HG03108 (cell line): Measurements from ENCODE around the gene CCDC33.

Experiments
- ATAC-seq: cut with Tn5 transposase; IDR thresholded peaks from one replicate; pipeline ENCODE4 v1.9.1; 2021; ENCODE audit warnings: moderate library complexity; ENCODE audit not compliant: unreplicated experiment

Gene CCDC33

GRCh38 chr15:74258456-74259291, 22.5 kb downstream of the CCDC33 start:
- ATAC-seq, result no peak

- no peak for ATAC-seq
Measured at GRCh38 chr15:74259292-74259648, 23.1 kb downstream of the CCDC33 start.

DNA sequence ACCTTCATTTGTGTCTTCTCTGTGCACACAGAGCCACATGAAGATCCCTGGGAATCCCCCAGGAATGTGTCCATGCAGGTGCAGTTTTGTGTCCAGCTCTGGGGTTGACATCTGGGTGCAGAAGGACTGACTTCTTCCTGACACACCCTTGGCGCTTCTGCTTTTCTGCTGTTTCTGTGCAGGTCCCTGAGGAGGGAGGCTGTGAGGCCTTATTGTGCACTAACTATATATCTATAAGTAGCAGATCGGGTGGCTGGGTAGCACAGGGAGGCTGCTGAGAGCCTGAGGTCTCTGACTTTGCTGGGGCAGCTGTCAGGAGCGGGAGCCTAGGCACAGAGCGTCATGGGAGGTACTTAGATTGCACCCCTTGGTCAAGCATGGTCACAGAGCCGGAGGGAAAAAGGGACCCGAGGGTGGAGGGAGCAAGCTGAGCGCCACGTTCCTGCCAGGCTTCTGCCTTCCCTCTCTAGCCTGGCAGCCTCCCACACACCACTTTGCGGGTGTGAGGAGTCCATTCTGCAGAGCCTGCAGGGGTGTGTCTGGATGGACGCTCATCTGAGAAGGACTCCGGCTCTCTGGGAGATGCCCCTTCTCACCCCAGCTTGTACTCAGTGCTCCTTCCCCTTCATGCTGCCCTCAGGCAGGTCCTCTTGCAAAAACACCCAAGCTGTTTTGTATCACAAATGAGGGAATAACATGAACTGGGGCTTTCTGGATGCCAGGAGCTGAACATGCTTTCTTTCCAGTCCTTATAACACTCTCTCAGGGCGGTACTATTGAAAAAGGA, 23.9 kb downstream of the CCDC33 start:
- no peak for ATAC-seq

DNA sequence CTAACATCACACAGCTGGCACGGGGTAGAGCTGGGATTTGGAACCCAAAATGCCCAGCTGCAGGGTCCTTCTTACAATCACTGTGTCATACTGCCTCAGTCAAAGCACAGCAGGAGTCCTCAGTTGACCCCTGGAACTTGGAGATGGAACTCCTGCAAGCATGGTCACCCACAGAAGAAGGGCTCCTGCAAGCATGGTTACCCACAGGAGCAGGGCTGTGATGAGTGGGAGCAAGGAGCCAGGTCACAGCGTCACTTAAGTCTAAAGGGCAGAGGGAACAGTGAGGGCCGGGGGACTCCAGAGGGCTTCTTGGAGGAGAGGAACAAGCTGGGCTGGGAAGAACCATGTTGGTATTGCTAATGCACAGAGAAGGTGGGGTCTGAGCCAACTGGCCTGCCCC, 24.9 kb downstream of the CCDC33 start:
- no peak for ATAC-seq

DNA sequence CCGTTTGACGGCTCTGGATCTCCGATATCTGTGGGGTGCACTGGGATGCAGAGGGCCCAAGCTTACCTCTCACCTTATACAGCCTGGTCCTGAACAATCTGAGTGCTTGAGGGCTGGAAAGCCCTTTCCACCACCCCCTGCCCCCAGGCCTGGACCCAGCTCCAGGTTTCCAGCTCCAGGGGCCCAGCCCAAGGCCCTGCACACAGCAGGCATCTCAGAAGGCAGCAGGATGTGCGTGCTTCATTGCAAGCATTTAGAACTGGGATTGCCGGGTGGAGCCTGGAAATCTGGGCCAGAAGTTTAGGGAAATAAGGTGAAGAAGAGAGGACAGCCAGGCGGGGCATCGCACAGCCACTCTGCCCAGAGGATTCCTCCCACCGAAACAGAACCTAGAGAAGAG, 25.6 kb downstream of the CCDC33 start:
- ATAC-seq, result no peak

DNA sequence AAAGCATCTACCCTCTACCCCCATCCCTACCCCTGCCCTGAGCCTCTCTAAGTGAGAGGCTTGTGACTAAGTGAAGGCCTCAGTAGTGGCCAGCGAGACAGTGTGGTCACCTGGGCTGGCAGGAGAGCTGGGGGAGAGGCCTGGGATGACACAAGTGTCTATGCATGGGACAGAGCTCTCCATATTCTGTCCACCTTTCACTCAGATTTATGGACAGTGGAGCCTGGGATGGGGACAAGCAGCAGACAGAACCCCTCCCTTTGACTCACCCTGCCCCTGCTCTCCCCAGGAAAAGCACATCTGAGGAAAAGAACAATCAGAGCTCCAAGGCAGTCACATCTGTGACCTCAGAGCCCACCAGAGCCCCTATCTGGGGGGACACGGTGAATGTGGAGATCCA, 26.0 kb downstream of the CCDC33 start:
- ATAC-seq, result no peak

GRCh38 chr15:74262625-74263024, 26.5 kb downstream of the CCDC33 start:
- ATAC-seq, result no peak

DNA sequence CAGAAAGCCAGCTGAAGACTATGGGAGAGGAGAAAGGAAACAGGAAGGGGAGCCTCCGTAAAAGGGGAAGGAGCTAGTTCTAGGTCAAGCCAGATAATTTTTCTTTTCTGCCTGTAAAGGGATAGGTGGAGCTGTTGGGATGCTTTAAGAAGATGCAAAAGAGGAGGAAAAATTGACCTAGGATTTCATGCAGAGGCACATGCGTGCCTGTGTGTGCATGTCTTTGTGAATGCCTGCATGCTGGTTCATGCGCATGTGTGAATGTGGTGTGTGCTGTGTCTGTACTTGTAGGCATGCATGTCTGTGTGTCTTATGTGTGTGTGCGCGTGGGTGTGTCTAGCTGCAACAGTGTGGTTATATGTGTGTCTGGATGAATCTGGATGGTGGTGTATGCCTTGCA, 27.3 kb downstream of the CCDC33 start:
- ATAC-seq, result no peak

GRCh38 chr15:74264081-74264501, 28.0 kb downstream of the CCDC33 start:
- no peak for ATAC-seq

DNA sequence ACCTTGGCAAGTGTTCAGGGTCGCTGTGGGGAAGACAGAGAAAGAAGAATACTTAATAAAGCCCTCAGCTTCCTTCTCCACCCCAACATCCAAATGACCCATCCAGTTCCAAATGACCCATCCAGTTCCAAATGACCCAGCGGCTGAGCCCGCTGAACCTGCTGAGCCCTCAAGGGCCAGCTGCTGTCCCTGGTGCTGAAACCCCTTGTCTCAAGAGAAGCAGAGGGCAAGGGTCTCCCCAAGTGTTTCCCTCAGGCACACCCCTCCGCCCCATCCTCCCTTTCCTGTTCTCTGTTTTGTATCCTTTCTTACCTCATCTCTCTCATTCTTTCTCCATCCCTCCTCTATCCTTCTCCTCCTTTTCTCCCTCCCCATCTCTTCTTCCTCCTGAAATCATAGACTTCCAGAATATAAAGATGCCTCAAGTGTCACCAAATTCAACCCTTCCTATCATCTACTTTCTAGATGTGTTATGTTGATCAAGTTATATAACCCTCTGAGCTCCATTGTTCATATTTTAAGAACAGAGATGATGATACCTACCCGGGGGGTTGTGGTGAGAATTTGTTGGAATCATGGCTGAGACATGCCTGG, 29.0 kb downstream of the CCDC33 start:
- ATAC-seq, result no peak

DNA sequence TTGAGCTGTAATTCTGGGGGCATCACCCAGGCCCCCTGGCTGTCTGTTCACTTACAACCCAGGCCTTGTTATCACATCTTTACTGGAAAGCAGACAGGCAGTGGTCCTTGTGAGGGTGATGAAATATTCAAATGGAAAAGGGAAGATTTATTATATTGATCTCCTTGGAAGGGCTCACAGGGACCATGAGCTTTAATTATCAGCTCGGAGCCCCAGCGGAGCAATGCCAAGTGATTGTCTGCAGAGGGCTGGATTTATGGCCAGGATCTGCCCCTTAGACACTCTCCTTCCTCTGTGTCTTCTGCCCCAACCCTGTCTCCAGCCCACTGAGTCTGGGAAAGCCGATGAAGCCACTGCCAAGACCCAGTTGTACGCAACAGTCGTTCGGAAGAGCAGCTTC, 31.9 kb downstream of the CCDC33 start:
- no peak for ATAC-seq

GRCh38 chr15:74269362-74270035, 33.4 kb downstream of the CCDC33 start:
- no peak for ATAC-seq

DNA sequence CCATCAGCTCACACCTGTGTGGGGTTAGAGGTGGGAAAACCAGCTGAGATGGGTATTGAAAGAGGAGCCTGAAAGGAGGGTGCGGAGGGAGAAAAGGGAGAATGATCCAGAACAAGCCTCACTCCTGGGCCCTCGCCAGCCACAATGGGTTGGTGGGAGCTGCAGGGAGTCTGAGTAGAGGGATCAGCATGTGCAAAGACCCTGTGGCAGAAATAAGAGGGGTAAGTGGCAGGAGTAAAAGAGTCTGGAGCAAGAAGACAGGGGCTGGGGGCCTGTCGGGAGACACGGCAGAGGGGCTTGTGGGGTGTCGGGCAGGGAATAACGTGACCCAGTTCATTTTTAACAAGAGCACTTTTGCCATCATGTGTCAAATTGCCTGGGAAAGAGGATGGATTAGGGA, 34.0 kb downstream of the CCDC33 start:
- ATAC-seq, result no peak

GRCh38 chr15:74270854-74271520, 34.9 kb downstream of the CCDC33 start:
- no peak for ATAC-seq

DNA sequence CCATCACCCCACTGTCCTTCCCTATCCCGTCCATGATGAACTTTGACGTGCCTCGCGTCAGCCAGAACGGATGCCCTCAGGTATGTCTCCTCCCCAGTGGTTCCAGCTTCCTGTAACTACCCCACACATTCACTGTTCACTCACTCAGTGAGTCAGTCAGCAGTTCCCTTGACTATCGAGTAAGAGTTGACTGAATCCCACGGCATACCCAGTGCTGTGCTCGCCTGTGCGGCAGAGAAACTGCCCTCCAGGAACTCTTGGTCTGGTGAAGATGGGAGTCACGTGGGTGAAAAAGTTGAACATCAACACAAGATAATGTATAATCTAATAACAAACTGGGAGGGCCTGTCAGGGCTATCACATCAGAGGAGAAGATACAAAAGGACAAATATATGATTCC, 36.7 kb downstream of the CCDC33 start:
- no peak for ATAC-seq

DNA sequence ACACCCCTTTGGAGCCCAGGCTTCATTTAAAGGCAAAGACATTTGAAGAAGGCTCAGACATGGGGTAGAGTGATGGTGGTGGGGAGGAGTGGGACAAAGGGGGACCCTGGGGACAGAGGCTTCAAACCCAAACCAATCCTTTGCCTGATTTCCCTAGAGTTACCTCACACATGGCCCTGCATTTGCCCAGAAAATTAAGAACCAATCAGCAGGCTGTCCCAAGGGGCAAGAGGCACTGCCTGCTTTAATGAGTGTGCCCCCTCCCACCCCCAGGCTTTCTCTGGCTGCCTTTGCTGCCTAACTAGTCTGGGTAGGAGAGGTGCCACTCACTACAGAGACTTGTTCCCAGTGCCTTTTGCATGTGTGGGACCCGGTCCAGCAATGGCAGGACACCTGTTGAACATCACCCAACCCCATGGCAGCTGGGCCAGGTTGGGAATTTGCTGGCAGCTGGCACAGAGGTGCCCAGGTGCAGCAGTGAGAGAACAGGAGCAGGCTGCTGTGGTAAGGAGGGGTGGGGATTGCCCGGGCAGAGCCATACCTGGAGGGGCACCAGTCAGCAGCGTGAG, 38.4 kb downstream of the CCDC33 start:
- ATAC-seq, result no peak

DNA sequence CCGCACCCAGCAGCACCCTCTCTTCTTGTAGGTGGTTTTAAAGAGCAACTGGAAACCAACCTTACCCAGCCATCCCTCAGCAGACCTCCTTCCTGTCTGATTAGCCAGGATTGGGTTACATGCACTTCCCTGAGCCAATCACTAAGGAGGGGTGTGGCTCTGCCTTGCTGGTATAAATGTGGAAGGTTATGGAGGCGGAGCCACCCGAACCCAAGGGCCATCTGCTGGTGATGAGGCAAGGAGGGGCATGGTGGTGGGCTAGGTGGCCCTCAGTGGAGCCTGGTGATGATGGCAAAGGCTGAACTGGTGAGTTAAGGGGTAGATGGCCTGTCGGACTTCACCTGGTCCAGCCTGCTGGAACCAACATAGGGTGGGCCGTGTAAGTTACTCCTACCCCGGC, 39.8 kb downstream of the CCDC33 start:
- no peak for ATAC-seq

DNA sequence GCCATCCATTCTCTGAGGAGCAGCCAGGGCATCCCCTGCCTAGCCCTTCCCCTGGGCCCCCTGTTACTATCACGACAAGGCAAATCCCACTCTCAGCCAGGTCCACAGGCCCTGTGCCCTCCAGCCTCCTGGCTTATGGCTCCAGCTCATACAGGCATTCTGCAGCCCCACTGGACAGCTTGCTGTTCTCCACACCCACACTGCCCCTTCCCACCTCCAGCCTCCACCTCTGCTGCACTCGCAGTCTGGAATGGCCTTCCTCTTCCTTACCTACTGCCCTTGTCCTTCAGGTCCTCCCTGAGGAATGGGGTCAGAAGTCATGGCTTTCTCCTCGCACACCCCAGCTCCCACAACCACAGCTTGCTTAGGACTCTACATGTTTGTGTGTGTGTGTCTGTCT, 40.4 kb downstream of the CCDC33 start:
- ATAC-seq, result no peak

GRCh38 chr15:74277242-74277810, 41.2 kb downstream of the CCDC33 start:
- no peak for ATAC-seq

- no peak for ATAC-seq
Measured at GRCh38 chr15:74278207-74278606, 42.1 kb downstream of the CCDC33 start.
